ENCODE data around the gene RAG1.

DNA sequence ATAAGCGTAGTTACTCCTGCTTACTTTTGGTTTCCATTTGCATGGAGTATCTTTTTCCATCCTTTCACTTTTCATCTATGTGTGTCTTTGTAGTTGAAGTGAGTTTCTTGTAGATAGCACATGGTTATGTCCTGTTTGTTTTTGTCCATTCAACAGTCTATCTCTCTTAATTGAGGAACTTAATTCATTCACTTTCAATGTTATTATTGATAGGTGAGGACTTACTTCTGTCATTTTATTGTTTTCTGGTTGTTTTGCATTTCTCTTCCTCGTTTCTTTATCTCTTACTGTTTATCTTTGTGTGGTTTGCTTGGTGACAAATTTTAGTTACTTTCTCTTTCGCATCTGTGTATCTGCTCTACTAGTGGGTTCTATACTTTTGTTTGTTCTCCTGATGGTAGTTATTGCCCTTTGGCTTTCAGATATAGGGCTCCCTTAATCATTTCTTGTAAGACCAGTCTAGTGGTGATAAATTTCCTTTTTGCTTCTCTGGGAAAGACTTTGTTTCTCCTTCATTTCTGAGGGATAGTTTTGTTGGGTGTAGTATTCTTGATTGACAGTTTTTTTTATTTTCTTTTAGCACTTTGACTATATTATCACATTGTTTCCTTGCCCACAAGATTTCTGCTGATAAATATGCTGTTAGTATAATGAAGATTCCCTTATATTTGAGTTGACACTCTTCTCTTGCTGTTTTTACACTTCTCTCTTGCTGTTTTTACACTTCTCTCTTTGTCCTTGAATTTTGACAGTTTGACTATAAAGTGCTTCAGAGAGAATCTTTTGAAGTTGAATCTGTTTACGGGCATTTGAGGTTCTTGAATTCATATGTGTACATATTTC, 9.0 kb upstream of the RAG1 start:
- TF ChIP-seq, protein P1, sequence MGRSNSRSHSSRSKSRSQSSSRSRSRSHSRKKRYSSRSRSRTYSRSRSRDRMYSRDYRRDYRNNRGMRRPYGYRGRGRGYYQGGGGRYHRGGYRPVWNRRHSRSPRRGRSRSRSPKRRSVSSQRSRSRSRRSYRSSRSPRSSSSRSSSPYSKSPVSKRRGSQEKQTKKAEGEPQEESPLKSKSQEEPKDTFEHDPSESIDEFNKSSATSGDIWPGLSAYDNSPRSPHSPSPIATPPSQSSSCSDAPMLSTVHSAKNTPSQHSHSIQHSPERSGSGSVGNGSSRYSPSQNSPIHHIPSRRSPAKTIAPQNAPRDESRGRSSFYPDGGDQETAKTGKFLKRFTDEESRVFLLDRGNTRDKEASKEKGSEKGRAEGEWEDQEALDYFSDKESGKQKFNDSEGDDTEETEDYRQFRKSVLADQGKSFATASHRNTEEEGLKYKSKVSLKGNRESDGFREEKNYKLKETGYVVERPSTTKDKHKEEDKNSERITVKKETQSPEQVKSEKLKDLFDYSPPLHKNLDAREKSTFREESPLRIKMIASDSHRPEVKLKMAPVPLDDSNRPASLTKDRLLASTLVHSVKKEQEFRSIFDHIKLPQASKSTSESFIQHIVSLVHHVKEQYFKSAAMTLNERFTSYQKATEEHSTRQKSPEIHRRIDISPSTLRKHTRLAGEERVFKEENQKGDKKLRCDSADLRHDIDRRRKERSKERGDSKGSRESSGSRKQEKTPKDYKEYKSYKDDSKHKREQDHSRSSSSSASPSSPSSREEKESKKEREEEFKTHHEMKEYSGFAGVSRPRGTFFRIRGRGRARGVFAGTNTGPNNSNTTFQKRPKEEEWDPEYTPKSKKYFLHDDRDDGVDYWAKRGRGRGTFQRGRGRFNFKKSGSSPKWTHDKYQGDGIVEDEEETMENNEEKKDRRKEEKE (IDR thresholded peaks at IDR 0.05), result no peak
- no peak for TF ChIP-seq CENPT (CRISPR knock-in tag; IDR thresholded peaks at IDR 0.05; ENCODE audit: low read depth)
- TF ChIP-seq MBNL3 (CRISPR knock-in tag; conservative IDR thresholded peaks at IDR 0.05), result no peak
- TF ChIP-seq RELA (CRISPR knock-in tag; IDR thresholded peaks at IDR 0.05), result no peak
- no peak for TF ChIP-seq BRD4 (CRISPR knock-in tag; IDR thresholded peaks at IDR 0.05)
- no peak for TF ChIP-seq KLF15 (CRISPR knock-in tag; IDR thresholded peaks at IDR 0.05; ENCODE audit: borderline replicate concordance)
- TF ChIP-seq JUND (CRISPR knock-in tag; IDR thresholded peaks at IDR 0.05), result no peak
- TF ChIP-seq ZBTB7A (CRISPR knock-in tag; IDR thresholded peaks at IDR 0.05), result no peak
- no peak for TF ChIP-seq ZNF766 (CRISPR knock-in tag; IDR thresholded peaks at IDR 0.05; ENCODE audit: borderline replicate concordance)
- TF ChIP-seq, protein P2, sequence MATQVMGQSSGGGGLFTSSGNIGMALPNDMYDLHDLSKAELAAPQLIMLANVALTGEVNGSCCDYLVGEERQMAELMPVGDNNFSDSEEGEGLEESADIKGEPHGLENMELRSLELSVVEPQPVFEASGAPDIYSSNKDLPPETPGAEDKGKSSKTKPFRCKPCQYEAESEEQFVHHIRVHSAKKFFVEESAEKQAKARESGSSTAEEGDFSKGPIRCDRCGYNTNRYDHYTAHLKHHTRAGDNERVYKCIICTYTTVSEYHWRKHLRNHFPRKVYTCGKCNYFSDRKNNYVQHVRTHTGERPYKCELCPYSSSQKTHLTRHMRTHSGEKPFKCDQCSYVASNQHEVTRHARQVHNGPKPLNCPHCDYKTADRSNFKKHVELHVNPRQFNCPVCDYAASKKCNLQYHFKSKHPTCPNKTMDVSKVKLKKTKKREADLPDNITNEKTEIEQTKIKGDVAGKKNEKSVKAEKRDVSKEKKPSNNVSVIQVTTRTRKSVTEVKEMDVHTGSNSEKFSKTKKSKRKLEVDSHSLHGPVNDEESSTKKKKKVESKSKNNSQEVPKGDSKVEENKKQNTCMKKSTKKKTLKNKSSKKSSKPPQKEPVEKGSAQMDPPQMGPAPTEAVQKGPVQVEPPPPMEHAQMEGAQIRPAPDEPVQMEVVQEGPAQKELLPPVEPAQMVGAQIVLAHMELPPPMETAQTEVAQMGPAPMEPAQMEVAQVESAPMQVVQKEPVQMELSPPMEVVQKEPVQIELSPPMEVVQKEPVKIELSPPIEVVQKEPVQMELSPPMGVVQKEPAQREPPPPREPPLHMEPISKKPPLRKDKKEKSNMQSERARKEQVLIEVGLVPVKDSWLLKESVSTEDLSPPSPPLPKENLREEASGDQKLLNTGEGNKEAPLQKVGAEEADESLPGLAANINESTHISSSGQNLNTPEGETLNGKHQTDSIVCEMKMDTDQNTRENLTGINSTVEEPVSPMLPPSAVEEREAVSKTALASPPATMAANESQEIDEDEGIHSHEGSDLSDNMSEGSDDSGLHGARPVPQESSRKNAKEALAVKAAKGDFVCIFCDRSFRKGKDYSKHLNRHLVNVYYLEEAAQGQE (IDR thresholded peaks at IDR 0.05; ENCODE audit: borderline replicate concordance in 1 of 2, low read depth in 1 of 2, low read length in 2 of 2), result no peak
- no peak for TF ChIP-seq NR3C1 (CRISPR knock-in tag; IDR thresholded peaks at IDR 0.05)
- no peak for TF ChIP-seq CBX2 (IDR thresholded peaks at IDR 0.05; ENCODE audit: low read depth, low read length)
- no peak for TF ChIP-seq CBX2 (CRISPR knock-in tag; IDR thresholded peaks at IDR 0.05; ENCODE audit: low read depth)
